OCI-LY3 (cell line): ENCODE measurements around the gene PKP3.

Source experiments
- H2AFZ ChIP-seq: fragments of 200-600, 300-600 bp; shearing (Covaris generic); 2 replicates; pipeline ENCODE4 v1.6.0; 2014; ENCODE audit warnings: antibody characterized with exemption, low read depth, low read length
- H3K27ac ChIP-seq: fragments of 200-600, 300-600 bp; sonication (generic); 2 replicates; pipeline ENCODE4 v1.5.1; 2014; ENCODE audit warnings: mild to moderate bottlenecking, low read length, moderate library complexity, mixed read lengths
- H3K27me3 ChIP-seq: fragments of 200-600, 300-600 bp; sonication (generic); 2 replicates; pipeline ENCODE4 v1.6.1; 2014; ENCODE audit warnings: low read depth, low read length, mixed read lengths
- H3K36me3 ChIP-seq: fragments of 200-600, 300-600 bp; sonication (generic); replicated peaks from 2 replicates; pipeline ENCODE3; 2014; ENCODE audit warnings: low read depth, low read length, mixed read lengths
- H3K4me1 ChIP-seq: fragments of 300-600, 200-600 bp; sonication (generic); 2 replicates; pipeline ENCODE4 v1.6.1; 2014; ENCODE audit warnings: low read length, mixed read lengths
- H3K4me2 ChIP-seq: fragments of 200-600, 300-600 bp; sonication (generic); 2 replicates; pipeline ENCODE4 v1.6.1; 2014; ENCODE audit warnings: low read length, mixed read lengths
- H3K4me3 ChIP-seq: fragments of 300-600, 200-600 bp; sonication (generic); 2 replicates; pipeline ENCODE4 v1.5.1; 2014; ENCODE audit warnings: antibody characterized with exemption, mild to moderate bottlenecking, low read length, moderate library complexity
- H3K79me2 ChIP-seq: fragments of 300-600, 200-600 bp; shearing (Covaris generic); 2 replicates; pipeline ENCODE4 v1.6.1; 2014; ENCODE audit warnings: mild to moderate bottlenecking, low read length, mixed read lengths
- H3K9ac ChIP-seq: fragments of 300-600, 200-600 bp; shearing (Covaris generic); 2 replicates; pipeline ENCODE4 v1.6.0; 2014; ENCODE audit warnings: mild to moderate bottlenecking, low read length, moderate library complexity
- H3K9me3 ChIP-seq: fragments of 200-600, 300-600 bp; shearing (Covaris generic); 2 replicates; pipeline ENCODE4 v1.6.1; 2014; ENCODE audit warnings: low read length, mixed read lengths; ENCODE audit not compliant: insufficient read depth
- H4K20me1 ChIP-seq: fragments of 200-600, 300-600 bp; sonication (generic); 2 replicates; pipeline ENCODE4 v1.6.1; 2016; ENCODE audit warnings: low read length, mixed read lengths; ENCODE audit not compliant: insufficient read depth
- CTCF ChIP-seq: fragments of 200-600, 300-600 bp; sonication (generic); IDR thresholded peaks from 2 replicates; pipeline ENCODE4 v1.5.1; 2014; ENCODE audit warnings: antibody characterized with exemption, low read length, low read depth
- EZH2phosphoT487 ChIP-seq: fragments of 200-600 bp; shearing (Covaris generic); IDR thresholded peaks from 2 replicates; pipeline ENCODE4 v1.6.1; 2018; ENCODE audit warnings: antibody characterized with exemption, mixed run types, low read depth

PKP3 gene

GRCh38 chr11:405323-405953 is 11.4 kb downstream of the PKP3 start:
- Histone ChIP-seq H3K4me1 (no peaks in the 10 kb centered on the region), H3K27me3 (no peaks in the 10 kb centered on the region), H3K9ac (no peak overlapping the region), H4K20me1 (no peaks in the 10 kb centered on the region), H3K4me2 (no peak overlapping the region), H2AFZ (no peak overlapping the region), H3K4me3 (no peak overlapping the region), H3K27ac (no peak overlapping the region), H3K36me3 (no peaks in the 10 kb centered on the region), H3K79me2 (no peaks in the 10 kb centered on the region), H3K9me3 (no peaks in the 10 kb centered on the region)
- TF ChIP-seq CTCF (no peak), EZH2phosphoT487 (no peak)

GRCh38 chr11:405954-406795 is 12.2 kb downstream of the PKP3 start:
- no peaks in the 10 kb centered on the region for H4K20me1 ChIP-seq
- peak overlapping the region; percentile 99 for H3K4me2 ChIP-seq
- no peaks in the 10 kb centered on the region for H3K9me3 ChIP-seq
- no peaks in the 10 kb centered on the region for H3K4me1 ChIP-seq
- peak overlapping the region; percentile 91 for H3K4me3 ChIP-seq
- H2AFZ ChIP-seq, result no peak overlapping the region; the same call in 1 of the 2 replicates
- no peaks in the 10 kb centered on the region for H3K27me3 ChIP-seq
- no peaks in the 10 kb centered on the region for H3K36me3 ChIP-seq
- no peak for TF ChIP-seq CTCF
- peak overlapping the region; percentile 8; the same call in 1 of the 2 replicates for H3K27ac ChIP-seq
- H3K79me2 ChIP-seq, result no peaks in the 10 kb centered on the region
- H3K9ac ChIP-seq, result peak overlapping the region; percentile 57

GRCh38 chr11:406796-407650 is 13.0 kb downstream of the PKP3 start:
- peak overlapping the region; percentile 57 for H3K9ac ChIP-seq
- H3K4me1 ChIP-seq, result no peaks in the 10 kb centered on the region
- peak overlapping the region; percentile 8; the same call in 1 of the 2 replicates for H3K27ac ChIP-seq
- H3K4me3 ChIP-seq, result peak overlapping the region; percentile 91
- TF ChIP-seq CTCF (peak; percentile 23), EZH2phosphoT487 (no peak)
- H3K36me3 ChIP-seq, result no peaks in the 10 kb centered on the region
- H4K20me1 ChIP-seq, result no peaks in the 10 kb centered on the region
- H3K4me2 ChIP-seq, result peak overlapping the region; percentile 99
- no peaks in the 10 kb centered on the region for H3K9me3 ChIP-seq
- H3K27me3 ChIP-seq, result no peaks in the 10 kb centered on the region
- H2AFZ ChIP-seq, result no peak overlapping the region; the same call in 1 of the 2 replicates
- no peaks in the 10 kb centered on the region for H3K79me2 ChIP-seq
